HG03025 (cell line): ENCODE results near the gene HOXB5.

Source experiments
- ATAC-seq: cut with Tn5 transposase; IDR thresholded peaks from one replicate; pipeline ENCODE4 v1.9.1; 2021; ENCODE audit warnings: mild to moderate bottlenecking, moderate library complexity; ENCODE audit not compliant: unreplicated experiment, low FRiP score

HOXB5 gene

DNA sequence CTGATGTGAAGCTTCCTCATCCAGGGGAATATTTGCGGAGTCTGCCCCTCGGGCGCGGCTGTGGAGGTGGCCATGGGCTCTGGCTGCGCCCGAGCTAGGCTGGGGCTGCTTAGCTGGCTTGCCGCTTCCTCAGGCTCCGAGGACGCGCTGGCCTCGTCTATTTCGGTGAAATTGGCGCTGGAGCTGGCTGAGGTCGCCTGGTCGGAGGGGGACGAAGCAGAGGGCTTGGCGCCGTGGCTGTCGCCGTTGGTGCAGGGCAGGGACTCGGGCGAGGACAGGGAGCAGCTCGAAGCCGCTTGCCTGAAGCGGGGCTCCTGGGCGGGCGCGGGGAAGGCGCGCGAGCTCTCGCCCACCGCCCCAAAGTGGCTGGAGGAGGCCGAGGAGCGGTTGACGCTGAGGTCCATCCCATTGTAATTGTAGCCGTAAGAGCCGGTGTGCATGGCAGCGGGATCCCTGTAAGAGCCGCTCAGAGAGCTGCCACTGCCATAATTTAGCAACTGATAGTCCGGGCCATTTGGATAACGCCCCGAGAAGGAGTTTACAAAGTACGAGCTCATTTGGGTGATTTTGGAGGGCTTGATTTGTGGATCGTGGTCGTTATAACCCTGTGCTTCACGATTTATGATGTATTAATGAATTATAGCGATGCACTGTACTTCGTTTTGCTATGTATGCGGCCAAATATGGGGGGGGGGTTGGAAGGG is at the start of gene HOXB5:
TSS of gene HOXB5 (minus strand) at position 654 of the 704 bp plus-strand sequence. CDS start at position 557, 97 bp downstream.
- no peak for ATAC-seq

DNA sequence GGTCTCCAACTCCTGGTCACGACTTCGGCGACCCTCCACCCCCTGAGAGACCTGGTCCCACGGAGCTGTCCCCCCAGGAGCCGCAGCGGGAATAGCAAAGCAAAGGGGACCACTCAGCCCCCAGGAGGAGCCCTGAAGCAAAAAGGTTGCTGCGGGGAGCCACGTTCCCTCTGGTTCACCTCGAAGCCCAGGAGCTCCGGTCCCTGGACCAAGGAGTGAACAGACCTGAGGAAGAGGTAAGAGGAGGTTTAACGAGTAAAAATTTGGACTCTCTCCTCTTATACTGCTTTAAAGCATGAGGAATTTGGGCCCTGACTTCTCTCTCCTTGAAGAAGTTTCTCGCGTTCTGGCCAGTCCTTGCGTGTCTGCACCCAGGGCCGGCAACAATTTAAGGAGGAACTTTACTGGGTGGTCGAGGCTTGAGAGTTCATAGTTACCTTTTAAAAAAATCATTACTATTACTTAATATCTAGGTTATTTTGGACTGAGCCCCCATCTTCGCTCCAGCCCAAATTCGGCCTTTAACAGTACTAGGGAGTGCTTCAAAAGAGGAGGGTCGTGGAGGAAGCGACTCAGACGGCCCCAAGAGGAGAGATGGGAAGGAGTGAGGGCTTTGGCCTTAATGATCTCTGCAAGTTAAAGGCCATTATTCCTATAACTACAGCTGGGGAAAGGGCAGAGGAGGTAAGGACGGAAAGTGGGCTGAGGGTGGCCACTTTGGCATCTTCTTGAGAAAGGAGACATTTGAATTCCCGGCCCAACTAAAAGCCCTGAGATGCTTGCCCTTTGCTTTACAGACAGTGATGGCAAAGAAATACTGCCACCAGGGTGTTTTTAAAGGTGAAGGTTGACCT is 49.5 kb upstream of the HOXB5 start:
- no peak for ATAC-seq

DNA sequence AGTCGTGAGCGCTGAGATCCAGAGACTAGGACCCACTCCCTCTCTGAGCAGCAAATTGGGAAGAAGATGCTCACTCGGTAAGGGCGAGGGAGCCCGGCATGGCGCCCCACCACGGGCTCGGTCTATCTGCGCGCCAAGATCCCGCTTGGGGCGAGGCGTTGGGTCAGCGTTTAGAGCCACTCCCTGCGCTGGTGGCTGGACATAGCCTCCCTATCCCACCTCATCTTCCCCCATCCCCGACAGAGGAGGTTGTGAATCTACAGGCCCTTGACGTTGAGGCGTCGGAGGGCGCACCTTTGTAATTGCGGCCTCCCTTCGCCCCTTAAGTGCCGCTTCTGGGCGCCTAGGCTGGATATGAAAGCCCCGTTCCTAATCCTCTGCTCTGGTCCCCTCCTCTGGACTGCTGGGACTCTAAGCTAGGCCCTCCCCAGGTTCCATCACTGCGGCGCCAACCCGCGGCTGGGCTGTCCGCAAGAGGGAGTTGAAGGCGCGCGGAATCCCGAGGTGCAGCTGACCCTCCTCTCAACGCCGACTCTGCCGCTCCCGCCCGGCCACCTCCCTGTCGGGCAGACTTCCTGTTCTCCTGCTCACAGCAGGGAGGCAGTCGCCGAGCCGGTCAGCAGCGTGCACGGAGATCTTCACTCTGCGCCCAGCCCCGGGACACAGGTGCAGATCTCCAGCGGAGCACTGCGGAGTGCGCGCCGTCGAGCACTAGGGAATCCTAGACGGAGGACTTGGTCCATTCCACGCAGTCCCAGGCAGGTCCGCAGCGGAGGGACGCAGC is 48.7 kb upstream of the HOXB5 start:
- ATAC-seq = no peak

DNA sequence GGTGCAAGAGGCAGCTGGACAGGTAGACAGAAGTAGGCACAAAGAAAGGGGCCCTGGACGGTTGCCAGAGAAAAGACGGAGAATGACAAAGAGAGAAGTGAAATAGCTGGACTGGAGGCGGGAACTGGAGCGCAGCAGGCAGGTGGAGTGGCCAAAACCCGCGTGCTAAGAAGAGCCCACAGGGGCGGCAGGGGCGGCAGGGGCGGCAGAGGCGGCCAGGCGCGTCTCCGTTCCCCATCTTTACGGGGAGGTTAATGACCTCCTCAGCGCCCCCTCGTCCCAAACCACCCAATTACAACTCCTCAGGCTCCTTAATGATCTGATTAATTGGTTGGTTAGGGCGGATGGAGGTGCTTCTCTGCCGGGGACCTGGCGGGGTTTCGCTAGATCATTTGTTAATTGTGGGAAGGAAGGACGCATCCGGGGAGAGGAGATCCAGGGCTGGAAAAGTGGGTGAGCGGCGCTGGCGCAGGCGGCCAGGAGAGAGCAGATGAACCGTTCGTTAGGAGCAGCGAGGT is 48.0 kb upstream of the HOXB5 start:
- ATAC-seq = no peak

- no peak for ATAC-seq
Observed at GRCh38 chr17:48640858-48641180, 47.2 kb upstream of the HOXB5 start.

DNA sequence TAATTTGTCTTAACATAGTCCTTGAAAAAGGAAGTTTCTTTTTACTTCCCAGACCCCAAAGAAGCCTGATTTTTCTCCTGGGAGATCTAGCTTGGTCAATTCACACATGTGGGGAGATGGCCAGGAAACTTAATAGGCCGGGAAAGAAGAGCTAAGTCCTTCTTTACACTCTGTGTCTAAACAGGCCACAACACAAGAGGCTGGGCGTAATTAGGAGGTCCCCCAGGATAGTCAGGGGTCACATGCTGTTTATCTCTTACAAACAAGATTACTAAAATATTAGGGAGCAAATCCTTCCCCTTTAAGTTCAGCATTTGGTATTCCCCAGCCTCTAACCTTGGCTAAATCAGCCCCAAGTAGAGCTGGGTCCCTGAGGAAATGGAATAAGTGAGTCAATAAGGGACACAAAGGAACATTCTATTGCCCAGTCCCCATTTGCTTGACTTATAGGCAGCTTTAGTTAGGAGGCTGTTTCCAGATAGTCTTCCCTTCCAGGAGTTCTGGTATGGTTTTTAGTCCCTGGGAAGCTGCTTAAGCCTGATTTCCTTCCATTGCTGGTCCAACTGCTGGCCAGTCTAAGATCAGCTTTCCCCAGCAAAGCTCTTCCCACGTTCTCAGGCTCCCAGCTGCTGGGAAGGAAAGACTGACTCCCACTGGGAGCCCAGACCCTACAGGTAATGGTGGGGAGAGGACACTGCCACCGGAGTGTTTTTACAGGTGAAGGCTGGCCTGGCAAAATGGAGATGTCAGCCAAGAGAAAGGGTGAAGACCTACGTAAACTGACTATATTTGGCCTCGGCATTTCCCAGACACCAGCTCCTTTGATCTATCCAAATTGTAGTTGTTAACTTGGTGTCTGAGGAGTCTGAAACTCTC is 46.6 kb upstream of the HOXB5 start:
- no peak for ATAC-seq

DNA sequence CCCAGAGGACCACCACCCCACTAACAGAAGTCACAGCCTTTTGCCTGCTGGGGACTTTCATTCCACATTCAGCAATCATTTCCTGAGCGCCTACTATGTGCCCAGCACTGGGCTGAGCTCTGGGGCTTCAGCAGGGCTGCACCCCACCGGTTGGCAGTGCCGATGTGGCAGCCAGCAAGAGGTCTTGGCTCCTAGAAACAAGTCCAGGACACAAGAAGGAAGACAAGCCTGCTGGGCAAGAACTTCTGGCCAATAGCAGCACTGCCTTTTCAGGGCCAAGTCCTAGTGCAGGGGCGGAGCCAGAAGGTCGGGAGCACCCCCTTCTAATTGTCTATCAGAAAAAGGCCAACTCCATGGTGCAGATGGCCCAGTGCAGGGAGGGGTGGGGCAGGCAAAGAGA is 45.6 kb upstream of the HOXB5 start:
- ATAC-seq = no peak

- ATAC-seq = no peak
Observed at GRCh38 chr17:48637323-48638260, 44.0 kb upstream of the HOXB5 start.

GRCh38 chr17:48636177-48637018 is 42.8 kb upstream of the HOXB5 start:
- ATAC-seq = no peak

DNA sequence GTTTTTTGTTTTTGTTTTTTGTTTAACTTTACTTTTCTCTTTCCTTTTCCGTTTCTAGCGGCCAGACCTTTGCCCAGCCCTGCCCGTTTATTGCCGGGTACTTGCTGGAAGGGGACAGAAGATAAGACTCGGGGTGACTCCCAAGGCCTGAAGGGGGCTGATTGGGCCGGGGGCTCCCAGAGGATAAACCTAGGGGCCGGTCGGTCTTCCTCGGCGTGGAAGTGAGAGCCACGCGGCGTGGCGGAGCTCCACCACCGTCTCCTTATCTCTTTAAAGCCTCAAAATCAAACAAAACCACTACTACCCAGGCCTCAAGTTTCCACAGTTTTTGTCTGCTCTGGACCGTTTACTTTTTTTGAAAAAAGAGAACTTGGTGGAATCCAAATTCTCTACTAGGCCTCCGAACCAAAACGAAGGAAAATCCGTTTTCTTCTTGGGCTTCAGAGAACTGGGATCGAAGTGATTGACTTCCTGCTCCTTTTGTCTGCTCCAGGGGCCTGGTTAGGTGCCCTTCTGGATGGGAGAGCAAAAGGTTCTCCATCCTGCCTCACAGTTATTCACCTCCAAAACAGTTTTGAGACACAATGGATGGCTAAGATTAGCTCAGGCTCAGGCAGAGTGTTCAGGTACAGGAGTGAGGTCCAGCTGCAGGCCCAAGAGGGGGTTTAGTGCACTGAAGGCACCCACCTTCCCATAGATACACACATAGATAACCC is 41.1 kb upstream of the HOXB5 start:
- ATAC-seq = no peak

- ATAC-seq = no peak
Observed at GRCh38 chr17:48633266-48633677, 39.7 kb upstream of the HOXB5 start.

GRCh38 chr17:48632579-48633265 is 39.1 kb upstream of the HOXB5 start:
- ATAC-seq = no peak

- ATAC-seq = no peak
Observed at GRCh38 chr17:48631693-48632578, 38.4 kb upstream of the HOXB5 start.

GRCh38 chr17:48630925-48631692 is 37.5 kb upstream of the HOXB5 start:
- no peak for ATAC-seq
